A549 (cell line): ENCODE data around the gene PBX1. TPM values are rescaled to one million over a fixed set of nuclear protein-coding genes. Genes with fewer than 3 reads are reported as not detected.

Experiments used
- ATAC-seq, 2 experiments: fragments of 200-7000 bp in 1 of 2; fragments of >200 bp in 1 of 2; cut with Nextera tagmentation in 1 of 2; cut with Tn5 transposase in 1 of 2; 3 replicates each; pipeline versions ENCODE4 v1.8.0 to v1.9.1; 2018 to 2020; ENCODE audit warnings: mild to moderate bottlenecking in 1 of 2, moderate library complexity in 1 of 2
- CTCF ChIA-PET: fragments of 300-600 bp; sonication (Branson Sonifier 250); formaldehyde crosslinking; extraction: SDS; loops from one replicate; lab custom pipeline; 2021; ENCODE audit warnings: antibody characterized with exemption, inconsistent platforms; lab: Yijun Ruan, JAX
- POLR2A ChIA-PET: fragments of 350-600 bp; formaldehyde crosslinking; extraction: SDS; loops from one replicate; lab custom pipeline; 2021; ENCODE audit warnings: antibody characterized with exemption, inconsistent platforms; lab: Yijun Ruan, JAX
- DNase-seq, 2 experiments: peaks; one replicate each; pipeline versions ENCODE4 v3.0.0 to v3.0.0-alpha.2; 2011 to 2016; ENCODE audit warnings: low read depth in 1 of 2, low spot score in 1 of 2
- FAIRE-seq: peaks from 2 replicates; lab custom pipeline; 2011; peaks lifted over from hg19 to GRCh38; lab: Jason Lieb, UNC
- H3K27ac ChIP-seq, 2 experiments: fragments of >200 bp; sonication (Bioruptor Twin); formaldehyde crosslinking; 3 replicates each; pipeline ENCODE4 v1.5.1; 2016 to 2017
- H3K4me1 ChIP-seq: fragments of >200 bp; sonication (Bioruptor Twin); formaldehyde crosslinking; 3 replicates; pipeline ENCODE4 v1.6.1; 2016
- H3K4me2 ChIP-seq: fragments of >200 bp; sonication (Bioruptor Twin); formaldehyde crosslinking; 3 replicates; pipeline ENCODE4 v1.6.1; 2016
- H3K4me3 ChIP-seq: fragments of >200 bp; sonication (Bioruptor Twin); formaldehyde crosslinking; 3 replicates; pipeline ENCODE4 v1.5.1; 2016
- H3K9me3 ChIP-seq: fragments of >200 bp; sonication (Bioruptor Twin); formaldehyde crosslinking; 3 replicates; pipeline ENCODE4 v1.6.1; 2016
- ATOH8 ChIP-seq: fragments of 250-450 bp; sonication (Bioruptor Pico); IDR thresholded peaks from 2 replicates; pipeline ENCODE4 v1.5.0; 2020; ENCODE audit warnings: low read depth, mild to moderate bottlenecking, moderate library complexity
- BCL3 ChIP-seq: fragments of >200 bp; sonication (Bioruptor Twin); formaldehyde crosslinking; IDR thresholded peaks from 3 replicates; pipeline ENCODE4 v1.6.1; 2016
- BHLHE40 ChIP-seq: IDR thresholded peaks from 2 replicates; pipeline ENCODE4 v1.6.1; 2012; ENCODE audit warnings: low read depth, low read length, inconsistent platforms
- CBX2 ChIP-seq: fragments of 200-600 bp; sonication (generic); IDR thresholded peaks from 2 replicates; pipeline ENCODE4 v1.6.1; 2016; ENCODE audit warnings: low read depth, mild to moderate bottlenecking, borderline replicate concordance
- CBX8 ChIP-seq: fragments of 200-600 bp; sonication (generic); IDR thresholded peaks from 2 replicates; pipeline ENCODE4 v1.6.1; 2016
- CEBPB ChIP-seq, 2 experiments: fragments of >200 bp in 1 of 2; sonication (Bioruptor Twin) in 1 of 2; formaldehyde crosslinking in 1 of 2; IDR thresholded peaks; 2 replicates each; pipeline ENCODE4 v1.6.1; 2012 to 2016
- EHF ChIP-seq: fragments of 250-450 bp; sonication (Bioruptor Pico); IDR thresholded peaks from 2 replicates; pipeline ENCODE4 v1.5.0; 2020; ENCODE audit warnings: mild to moderate bottlenecking
- FOSB ChIP-seq: fragments of 250-450 bp; sonication (Bioruptor Pico); IDR thresholded peaks from 2 replicates; pipeline ENCODE4 v1.5.0; 2020; ENCODE audit warnings: mild to moderate bottlenecking, moderate library complexity
- FOSL2 ChIP-seq, 2 experiments: fragments of 450-650 bp in 1 of 2; fragments of >200 bp in 1 of 2; sonication (Bioruptor Twin) in 1 of 2; formaldehyde crosslinking; IDR thresholded peaks; 2 replicates each; pipeline versions ENCODE4 v1.5.0 to v1.6.1; 2016 to 2020; ENCODE audit warnings: mild to moderate bottlenecking in 1 of 2, moderate library complexity in 1 of 2
- HDAC2 ChIP-seq: fragments of 200-600 bp; sonication (generic); IDR thresholded peaks from 2 replicates; pipeline ENCODE4 v1.6.1; 2016
- HES2 ChIP-seq: fragments of >200 bp; sonication (Bioruptor Twin); formaldehyde crosslinking; IDR thresholded peaks from 2 replicates; pipeline ENCODE4 v1.6.1; 2016
- HMGXB4 ChIP-seq: fragments of 250-450 bp; sonication (Bioruptor Pico); IDR thresholded peaks from 2 replicates; pipeline ENCODE4 v1.5.0; 2021; ENCODE audit warnings: mild to moderate bottlenecking, moderate library complexity, borderline replicate concordance
- HOXA7 ChIP-seq: fragments of 250-450 bp; sonication (Bioruptor Pico); IDR thresholded peaks from 2 replicates; pipeline ENCODE4 v1.5.0; 2020; ENCODE audit warnings: mild to moderate bottlenecking, moderate library complexity
- HOXB5 ChIP-seq: fragments of 250-450 bp; sonication (Bioruptor Pico); IDR thresholded peaks from 2 replicates; pipeline ENCODE4 v1.5.0; 2020; ENCODE audit warnings: mild to moderate bottlenecking, moderate library complexity
- KDM5A ChIP-seq: fragments of 200-600 bp; sonication (generic); IDR thresholded peaks from 2 replicates; pipeline ENCODE4 v1.6.1; 2016; ENCODE audit warnings: antibody characterized with exemption, mild to moderate bottlenecking
- MAFK ChIP-seq: fragments of 450-650 bp; IDR thresholded peaks from 2 replicates; pipeline ENCODE4 v1.6.1; 2014; ENCODE audit not compliant: partially characterized antibody
- MAZ ChIP-seq: fragments of 150-350 bp; IDR thresholded peaks from 2 replicates; pipeline ENCODE4 v1.6.1; 2014; ENCODE audit warnings: antibody characterized with exemption, low read depth, low read length, borderline replicate concordance
- MYC ChIP-seq: IDR thresholded peaks from 2 replicates; pipeline ENCODE4 v1.6.1; 2012; ENCODE audit warnings: mild to moderate bottlenecking, inconsistent platforms, low read length, improper control_type of control experiment, borderline replicate concordance
- NFE2L2 ChIP-seq: fragments of 150-350 bp; conservative IDR thresholded peaks from 2 replicates; pipeline ENCODE4 v1.6.1; 2014; ENCODE audit warnings: low read length
- NR3C1 ChIP-seq: fragments of >200 bp; sonication (Bioruptor Twin); formaldehyde crosslinking; IDR thresholded peaks from 3 replicates; pipeline ENCODE4 v1.6.1; 2017
- PBX3 ChIP-seq: IDR thresholded peaks from 2 replicates; pipeline ENCODE4 v1.6.1; 2012
- POLR2AphosphoS2 ChIP-seq: conservative IDR thresholded peaks from 2 replicates; pipeline ENCODE4 v1.6.1; 2012; ENCODE audit warnings: low read length, improper control_type of control experiment, inconsistent platforms
- RCOR1 ChIP-seq: fragments of 150-350 bp; IDR thresholded peaks from 2 replicates; pipeline ENCODE4 v1.6.1; 2014; ENCODE audit warnings: antibody characterized with exemption, low read length, low read depth
- TP53 ChIP-seq: fragments of 250-450 bp; sonication (Bioruptor Pico); IDR thresholded peaks from 2 replicates; pipeline ENCODE4 v1.5.0; 2021; ENCODE audit warnings: mild to moderate bottlenecking, moderate library complexity
- ZNF302 ChIP-seq: fragments of 250-450 bp; sonication (Bioruptor Pico); IDR thresholded peaks from 2 replicates; pipeline ENCODE4 v1.9.0; 2021; ENCODE audit warnings: inconsistent platforms, mild to moderate bottlenecking, moderate library complexity
- ZSCAN20 ChIP-seq: fragments of 250-450 bp; sonication (Bioruptor Pico); IDR thresholded peaks from 2 replicates; pipeline ENCODE4 v1.8.0; 2022; ENCODE audit warnings: mild to moderate bottlenecking, moderate library complexity
- WGBS: methylation state at CpG from one replicate; pipeline ENCODE4 v1.1.6; 2017; ENCODE audit errors: missing lambda C conversion rate; 5-methylcytosine and 5-hydroxymethylcytosine counted together
- polyA plus RNA-seq, 4 experiments: library from polyadenylated mRNA; depleted of rRNA in 3 of 4; stranded (reverse); fragments of >200 nt; fragmentation: RNase III in 1 of 4; extraction: RNeasy Plus Mini Kit Qiagen cat#74134 plus additional on column Dnase treatment in 1 of 4; gene quantifications; 2 replicates in 3 of 4; 3 replicates in 1 of 4; pipeline ENCODE4 v1.2.3, GENCODE V29; 2011 to 2017

PBX1 gene
- polyA plus RNA-seq, 2 of the 4 experiments (the other 2 are of a cell fraction): 47.8 to 61.5 TPM

GRCh38 chr1:164687777-164688176, 128.8 kb downstream of the PBX1 start:
- DNase-seq (no peak), FAIRE-seq (no peak), ATAC-seq (no peak)
- Histone ChIP-seq H3K4me1 (peaks cover 17% of the 10 kb centered on the region), H3K9me3 (no peaks in the 10 kb centered on the region), H3K27ac (no peak overlapping the region), H3K4me2 (no peak overlapping the region), H3K4me3 (no peak overlapping the region)
- ChIA-PET POLR2A (no interaction called here), CTCF (interaction anchor here (1.2 to 1.7 kb wide), 2 partner anchors 14 to 48 kb away, joined by 3 read pairs; no protein-coding TSS in a partner anchor)
- WGBS: 84% methylated on average over 4 of the region's 4 CpGs
- TF ChIP-seq HOXB5 (CRISPR knock-in tag) (no peak), HMGXB4 (CRISPR knock-in tag) (no peak), ATOH8 (CRISPR knock-in tag) (no peak), HDAC2 (no peak), FOSB (no peak), NFE2L2 (no peak), ZSCAN20 (CRISPR knock-in tag) (no peak), EHF (no peak), POLR2AphosphoS2 (no peak), PBX3 (no peak), TP53 (CRISPR knock-in tag) (no peak)

- no peaks in the 10 kb centered on the region for H3K9me3 ChIP-seq
- peak overlapping the region in 1 of 2 experiments; percentile 4; a peak in 1 of 6 replicates for H3K27ac ChIP-seq
- no peak overlapping the region for H3K4me2 ChIP-seq
- 89% methylated on average over 11 of the region's 11 CpGs for WGBS
- DNase-seq (no peak), ATAC-seq (no peak), FAIRE-seq (no peak)
- no peak overlapping the region for H3K4me3 ChIP-seq
- peaks cover 7% of the 10 kb centered on the region; the same call in 2 of the 3 replicates for H3K4me1 ChIP-seq
- CTCF ChIA-PET: interaction anchor here (1.7 kb wide), 1 partner anchor 47 kb away, joined by 3 read pairs; no protein-coding TSS in a partner anchor
- TF ChIP-seq HES2: no peak
- no peak for TF ChIP-seq CBX2
- TF ChIP-seq HOXB5 (CRISPR knock-in tag): no peak
- no peak for TF ChIP-seq KDM5A
- POLR2A ChIA-PET: no interaction called here
Observed at GRCh38 chr1:164688791-164689190, 129.8 kb downstream of the PBX1 start.

GRCh38 chr1:164689672-164690511, 130.9 kb downstream of the PBX1 start:
- DNase-seq (no peak), FAIRE-seq (no peak), ATAC-seq (no peak)
- no peak overlapping the region for H3K4me3 ChIP-seq
- CTCF ChIA-PET: no interaction called here
- 80% methylated on average over 13 of the region's 13 CpGs for WGBS
- TF ChIP-seq MYC (no peak), TP53 (CRISPR knock-in tag) (no peak), CBX8 (no peak), RCOR1 (no peak), HOXB5 (CRISPR knock-in tag) (no peak), CEBPB (IDR thresholded peaks at IDR 0.05) (no peak), MAFK (no peak), HOXA7 (CRISPR knock-in tag) (no peak), ZNF302 (CRISPR knock-in tag) (no peak), BHLHE40 (no peak), NFE2L2 (no peak), KDM5A (no peak), HMGXB4 (CRISPR knock-in tag) (no peak), NR3C1 (no peak), MAZ (no peak), BCL3 (no peak), FOSL2 (IDR thresholded peaks at IDR 0.05) (no peak), FOSL2 (CRISPR knock-in tag; IDR thresholded peaks at IDR 0.05) (no peak)
- no peak overlapping the region for H3K4me2 ChIP-seq
- H3K4me1 ChIP-seq: no peaks in the 10 kb centered on the region
- POLR2A ChIA-PET: no interaction called here
- peak overlapping the region in 1 of 2 experiments; percentile 49; a peak in 2 of 6 replicates for H3K27ac ChIP-seq
- H3K9me3 ChIP-seq: no peaks in the 10 kb centered on the region
